K562 (cell line): ENCODE measurements around the gene RPRD1B. TPM values are rescaled to one million over a fixed set of nuclear protein-coding genes. Genes with fewer than 3 reads are reported as not detected.

Experiments
- DIDO1 ChIP-seq: fragments of 450-650 bp; IDR thresholded peaks from 2 replicates; pipeline ENCODE4 v1.6.1; 2016; ENCODE audit warnings: low read depth, missing biosample characterization, missing genetic modification characterization
- MXI1 ChIP-seq: IDR thresholded peaks from 2 replicates; pipeline ENCODE4 v1.6.1; 2011; ENCODE audit warnings: low read depth, mild to moderate bottlenecking, improper control_type of control experiment, low read length
- MYC ChIP-seq, 2 experiments: fragments of 250-450 bp in 1 of 2; sonication (Bioruptor Pico) in 1 of 2; IDR thresholded peaks; 2 replicates each; pipeline versions ENCODE4 v1.5.1 to v1.6.1; 2012 to 2021; ENCODE audit warnings: low read depth in 2 of 2, borderline replicate concordance in 1 of 2, improper control_type of control experiment in 1 of 2, low read length in 1 of 2, mild to moderate bottlenecking in 1 of 2, moderate library complexity in 1 of 2
- RBM14 ChIP-seq: fragments of 200-400 bp; formaldehyde crosslinking; IDR thresholded peaks from 2 replicates; pipeline ENCODE4 v1.6.1; 2018; ENCODE audit warnings: low read depth, mild to moderate bottlenecking, low read length, moderate library complexity, borderline replicate concordance; ENCODE audit not compliant: insufficient read depth
- RNF219 ChIP-seq: fragments of 250-450 bp; sonication (Bioruptor Pico); IDR thresholded peaks from 2 replicates; pipeline ENCODE4 v1.5.0; 2022; ENCODE audit warnings: mild to moderate bottlenecking
- TEAD1 ChIP-seq, 2 experiments: fragments of 450-650 bp in 1 of 2; sonication (generic) in 1 of 2; formaldehyde crosslinking; IDR thresholded peaks; 2 replicates each; pipeline versions ENCODE4 v1.4.0 to v1.8.0; 2020 to 2022; ENCODE audit warnings: mild to moderate bottlenecking in 2 of 2, missing genetic modification reagents in 1 of 2
- ZNF184 ChIP-seq: sonication (generic); formaldehyde crosslinking; IDR thresholded peaks from 2 replicates; pipeline ENCODE4 v1.5.0; 2020; ENCODE audit warnings: missing genetic modification reagents
- ZNF408 ChIP-seq: fragments of 250-450 bp; sonication (Bioruptor Pico); IDR thresholded peaks from 2 replicates; pipeline ENCODE4 v1.4.0; 2020; ENCODE audit warnings: low read depth, mild to moderate bottlenecking, moderate library complexity
- polyA plus RNA-seq, 8 experiments: library from polyadenylated mRNA; depleted of rRNA in 4 of 8; stranded (reverse) in 5 of 8; unstranded in 3 of 8; fragments of >200 nt; fragmentation: Nextera tagmentation in 2 of 8; fragmentation: Illumina TruSeq in 1 of 8; extraction: Ambion mirVana in 2 of 8; extraction: Trizol in 1 of 8; gene quantifications; 2 replicates each; pipeline versions ENCODE4 v1.2.1 to v1.2.3, GENCODE V29; 2011 to 2014; ENCODE audit warnings: inconsistent platforms in 1 of 8, missing spikeins in 1 of 8
- total RNA-seq, 7 experiments: library from RNA; depleted of rRNA in 6 of 7; stranded (reverse); fragments of >200 nt in 6 of 7; fragmentation: Illumina TruSeq in 2 of 7; extraction: Trizol in 2 of 7; gene quantifications; 2 replicates each; pipeline versions ENCODE4 v1.2.1 to v1.2.3, GENCODE V29; 2011 to 2021; ENCODE audit warnings: low replicate concordance in 1 of 7
- TF ChIP-seq, protein P1 (sequence below): fragments of 450-650 bp; IDR thresholded peaks from 2 replicates; pipeline ENCODE4 v1.6.1; 2016
- TF ChIP-seq, protein P2 (sequence below): sonication (generic); formaldehyde crosslinking; IDR thresholded peaks from 2 replicates; pipeline ENCODE4 v1.8.1; 2022; ENCODE audit warnings: missing genetic modification reagents

Gene RPRD1B
- total and polyA plus RNA-seq, 9 of the 15 experiments (the other 6 are each of a cell fraction or from before 2014, with no cell fraction given): 5.5 to 43.0 (median 24.4) TPM

DNA sequence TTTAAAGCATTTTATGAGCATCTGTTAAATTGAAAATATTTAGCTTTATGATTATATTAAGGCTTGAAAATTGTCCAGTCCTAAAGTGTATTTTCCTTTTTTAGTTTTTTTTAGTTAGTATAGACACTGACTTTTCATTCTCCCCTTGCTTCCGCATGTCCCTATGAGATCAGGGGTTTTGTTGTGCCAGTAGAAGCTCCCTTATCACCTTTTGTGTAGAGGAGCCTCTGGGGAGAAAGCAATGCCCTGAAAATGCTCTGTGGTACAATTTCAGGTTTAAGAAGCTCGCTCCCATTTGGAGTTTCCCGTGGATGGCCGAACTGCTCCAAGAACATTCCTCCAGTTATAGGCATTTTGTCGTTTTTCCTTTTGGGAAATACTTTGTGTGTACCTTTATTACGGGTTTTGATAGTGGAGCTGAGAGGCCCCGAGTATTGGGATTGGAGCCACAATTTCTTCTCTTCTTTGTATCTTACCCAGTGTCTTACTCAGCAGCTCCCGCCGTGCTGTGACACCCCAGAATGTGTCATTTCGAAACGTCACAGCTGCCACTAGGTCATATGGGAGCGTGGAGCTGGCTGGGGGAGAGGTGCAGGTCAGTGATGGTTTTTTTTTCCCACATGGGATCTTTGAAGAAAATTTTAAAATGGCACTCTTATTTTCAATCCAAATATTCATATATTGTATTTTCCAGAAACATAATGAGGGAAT, 49.9 kb downstream of the RPRD1B start (continued):
- TF ChIP-seq, protein P1, sequence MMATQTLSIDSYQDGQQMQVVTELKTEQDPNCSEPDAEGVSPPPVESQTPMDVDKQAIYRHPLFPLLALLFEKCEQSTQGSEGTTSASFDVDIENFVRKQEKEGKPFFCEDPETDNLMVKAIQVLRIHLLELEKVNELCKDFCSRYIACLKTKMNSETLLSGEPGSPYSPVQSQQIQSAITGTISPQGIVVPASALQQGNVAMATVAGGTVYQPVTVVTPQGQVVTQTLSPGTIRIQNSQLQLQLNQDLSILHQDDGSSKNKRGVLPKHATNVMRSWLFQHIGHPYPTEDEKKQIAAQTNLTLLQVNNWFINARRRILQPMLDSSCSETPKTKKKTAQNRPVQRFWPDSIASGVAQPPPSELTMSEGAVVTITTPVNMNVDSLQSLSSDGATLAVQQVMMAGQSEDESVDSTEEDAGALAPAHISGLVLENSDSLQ: peak; percentile 30; the same call in 1 of the 2 replicates
- no peak for TF ChIP-seq ZNF184 (CRISPR knock-in tag)
- TF ChIP-seq MYC (IDR thresholded peaks at IDR 0.05; ENCODE audit: low read depth, low read length): no peak
- no peak for TF ChIP-seq MYC (CRISPR knock-in tag; IDR thresholded peaks at IDR 0.05; ENCODE audit: borderline replicate concordance, low read depth)
- TF ChIP-seq ZNF408 (CRISPR knock-in tag): no peak
- TF ChIP-seq, protein P2, sequence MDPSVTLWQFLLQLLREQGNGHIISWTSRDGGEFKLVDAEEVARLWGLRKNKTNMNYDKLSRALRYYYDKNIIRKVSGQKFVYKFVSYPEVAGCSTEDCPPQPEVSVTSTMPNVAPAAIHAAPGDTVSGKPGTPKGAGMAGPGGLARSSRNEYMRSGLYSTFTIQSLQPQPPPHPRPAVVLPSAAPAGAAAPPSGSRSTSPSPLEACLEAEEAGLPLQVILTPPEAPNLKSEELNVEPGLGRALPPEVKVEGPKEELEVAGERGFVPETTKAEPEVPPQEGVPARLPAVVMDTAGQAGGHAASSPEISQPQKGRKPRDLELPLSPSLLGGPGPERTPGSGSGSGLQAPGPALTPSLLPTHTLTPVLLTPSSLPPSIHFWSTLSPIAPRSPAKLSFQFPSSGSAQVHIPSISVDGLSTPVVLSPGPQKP (CRISPR knock-in tag): no peak
- no peak for TF ChIP-seq RNF219 (CRISPR knock-in tag)
- no peak for TF ChIP-seq MXI1
- TF ChIP-seq DIDO1 (tag): no peak
- TF ChIP-seq RBM14: no peak
- no peak for TF ChIP-seq TEAD1 (CRISPR knock-in tag; IDR thresholded peaks at IDR 0.05)
